PFSK-1 (cell line): Measurements from ENCODE around the gene PPM1B.

Experiments
- POLR2AphosphoS5 ChIP-seq: IDR thresholded peaks from 2 replicates; pipeline ENCODE4 v1.6.1; 2012; ENCODE audit warnings: low read depth, mild to moderate bottlenecking, control low read depth, low read length, moderate library complexity
- REST ChIP-seq, 2 experiments: IDR thresholded peaks; 2 replicates each; pipeline versions ENCODE4 v1.6.1 to v1.8.0; 2011 to 2012; ENCODE audit warnings: low read depth in 2 of 2, low read length in 2 of 2, control low read depth in 1 of 2, inconsistent platforms in 1 of 2, mild to moderate bottlenecking in 1 of 2, moderate library complexity in 1 of 2; ENCODE audit not compliant: insufficient read depth in 1 of 2
- TAF1 ChIP-seq: IDR thresholded peaks from 2 replicates; pipeline ENCODE4 v1.6.1; 2012; ENCODE audit warnings: low read length, control low read depth, borderline replicate concordance; ENCODE audit not compliant: insufficient read depth

DNA sequence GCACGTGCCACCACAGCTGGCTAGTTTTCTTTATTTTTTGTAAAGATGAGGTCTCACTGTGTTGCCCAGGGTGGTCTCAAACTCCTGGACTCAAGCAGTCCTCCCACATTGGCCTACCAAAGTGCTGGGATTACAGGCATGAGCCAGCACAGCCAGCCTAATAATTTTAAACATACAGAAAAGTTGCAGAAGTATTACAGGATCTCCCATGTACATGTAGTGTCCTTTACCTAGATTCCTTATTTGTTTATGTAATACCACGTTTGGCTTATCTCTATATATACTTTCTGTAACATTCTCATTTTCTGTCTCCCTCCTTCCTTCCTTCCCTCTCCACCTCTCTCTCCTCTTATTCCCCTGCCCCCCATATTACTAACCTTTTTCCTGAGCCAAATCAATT is 41.7 kb downstream of the PPM1B start:
- no peak for TF ChIP-seq TAF1
- no peak for TF ChIP-seq REST (IDR thresholded peaks at IDR 0.05; ENCODE audit: insufficient read depth in 1 of 2, low read depth in 2 of 2, low read length in 2 of 2)
- no peak for TF ChIP-seq POLR2AphosphoS5
